GM13977 (cell line): ENCODE measurements around the gene MRM2.

Experiments used
- DNase-seq: peaks from one replicate; pipeline ENCODE4 v3.0.0; 2012; ENCODE audit warnings: low spot score
- CTCF ChIP-seq: IDR thresholded peaks from 2 replicates; pipeline ENCODE4 v1.5.1; 2012; ENCODE audit warnings: mild to moderate bottlenecking, control low read depth; ENCODE audit not compliant: insufficient read depth; ENCODE audit errors: extremely low read depth, missing control alignments
- in situ Hi-C: fragments of 300-500 bp; cut with MboI; formaldehyde crosslinking; loops from one replicate; pipeline ENCODE4 v1.12.0; 2022; ENCODE audit warnings: low sequenced_read_pairs, low pct_unique_long_range_greater_than_20kb, mixed read lengths, inconsistent platforms; ENCODE audit not compliant: unreplicated experiment

MRM2 gene

GRCh38 chr7:2248984-2249694 lies 7.1 kb upstream of the MRM2 start:
- in situ Hi-C loops, result no loop called here
- no peak for DNase-seq
- peak; percentile 5 for TF ChIP-seq CTCF

- in situ Hi-C loops, result no loop called here
- DNase-seq, result peak; percentile 76
- TF ChIP-seq CTCF, result peak; percentile 72
Measured at GRCh38 chr7:2247141-2247995, 5.4 kb upstream of the MRM2 start.

- no peak for TF ChIP-seq CTCF
- DNase-seq, result no peak
- in situ Hi-C loops, result no loop called here
Measured at GRCh38 chr7:2245883-2246675, 4.1 kb upstream of the MRM2 start.

GRCh38 chr7:2244404-2244995 lies 2.5 kb upstream of the MRM2 start:
- no peak for TF ChIP-seq CTCF
- in situ Hi-C loops, result no loop called here
- DNase-seq, result no peak

- no peak for DNase-seq
- in situ Hi-C loops, result no loop called here
- no peak for TF ChIP-seq CTCF
Measured at GRCh38 chr7:2243458-2243857, 1.5 kb upstream of the MRM2 start.
